Panc1 (cell line): ENCODE measurements around the gene SRCAP.

ENCODE experiments used
- POLR2AphosphoS5 ChIP-seq: IDR thresholded peaks from 2 replicates; pipeline ENCODE4 v1.6.1; 2012; ENCODE audit warnings: mild to moderate bottlenecking, low read depth, low read length, moderate library complexity
- TF ChIP-seq, protein P1 (sequence below): fragments of 450-650 bp; IDR thresholded peaks from 2 replicates; pipeline ENCODE4 v1.5.1; 2017; ENCODE audit warnings: mild to moderate bottlenecking

DNA sequence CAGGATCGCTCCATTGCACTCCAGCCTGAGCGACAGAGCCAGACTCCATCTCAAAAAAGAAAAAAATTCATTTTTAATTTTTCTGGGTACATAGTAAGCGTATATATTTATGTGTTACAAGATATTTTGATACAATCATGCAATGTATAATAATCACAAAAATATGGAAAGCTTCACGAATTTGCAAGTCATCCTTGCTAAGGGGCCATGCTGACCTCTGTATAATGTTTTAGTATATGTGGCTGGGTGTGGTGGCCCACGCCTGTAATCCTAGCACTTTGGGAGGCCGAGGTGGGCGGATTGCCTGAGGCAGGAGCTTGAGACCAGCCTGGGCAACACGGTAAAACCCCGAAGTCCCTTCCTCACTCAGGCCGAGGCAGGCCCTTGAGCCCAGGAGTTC lies 23.8 kb upstream of the SRCAP start:
- no peak for TF ChIP-seq POLR2AphosphoS5
- TF ChIP-seq, protein P1, sequence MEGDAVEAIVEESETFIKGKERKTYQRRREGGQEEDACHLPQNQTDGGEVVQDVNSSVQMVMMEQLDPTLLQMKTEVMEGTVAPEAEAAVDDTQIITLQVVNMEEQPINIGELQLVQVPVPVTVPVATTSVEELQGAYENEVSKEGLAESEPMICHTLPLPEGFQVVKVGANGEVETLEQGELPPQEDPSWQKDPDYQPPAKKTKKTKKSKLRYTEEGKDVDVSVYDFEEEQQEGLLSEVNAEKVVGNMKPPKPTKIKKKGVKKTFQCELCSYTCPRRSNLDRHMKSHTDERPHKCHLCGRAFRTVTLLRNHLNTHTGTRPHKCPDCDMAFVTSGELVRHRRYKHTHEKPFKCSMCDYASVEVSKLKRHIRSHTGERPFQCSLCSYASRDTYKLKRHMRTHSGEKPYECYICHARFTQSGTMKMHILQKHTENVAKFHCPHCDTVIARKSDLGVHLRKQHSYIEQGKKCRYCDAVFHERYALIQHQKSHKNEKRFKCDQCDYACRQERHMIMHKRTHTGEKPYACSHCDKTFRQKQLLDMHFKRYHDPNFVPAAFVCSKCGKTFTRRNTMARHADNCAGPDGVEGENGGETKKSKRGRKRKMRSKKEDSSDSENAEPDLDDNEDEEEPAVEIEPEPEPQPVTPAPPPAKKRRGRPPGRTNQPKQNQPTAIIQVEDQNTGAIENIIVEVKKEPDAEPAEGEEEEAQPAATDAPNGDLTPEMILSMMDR = no peak
